HG02840 (cell line): ENCODE data around the gene FKBP1A.

Experiments used
- ATAC-seq: cut with Tn5 transposase; IDR thresholded peaks from one replicate; pipeline ENCODE4 v1.9.1; 2021; ENCODE audit warnings: mild to moderate bottlenecking, moderate library complexity, moderate number of reproducible peaks; ENCODE audit not compliant: unreplicated experiment, low FRiP score

Gene FKBP1A

DNA sequence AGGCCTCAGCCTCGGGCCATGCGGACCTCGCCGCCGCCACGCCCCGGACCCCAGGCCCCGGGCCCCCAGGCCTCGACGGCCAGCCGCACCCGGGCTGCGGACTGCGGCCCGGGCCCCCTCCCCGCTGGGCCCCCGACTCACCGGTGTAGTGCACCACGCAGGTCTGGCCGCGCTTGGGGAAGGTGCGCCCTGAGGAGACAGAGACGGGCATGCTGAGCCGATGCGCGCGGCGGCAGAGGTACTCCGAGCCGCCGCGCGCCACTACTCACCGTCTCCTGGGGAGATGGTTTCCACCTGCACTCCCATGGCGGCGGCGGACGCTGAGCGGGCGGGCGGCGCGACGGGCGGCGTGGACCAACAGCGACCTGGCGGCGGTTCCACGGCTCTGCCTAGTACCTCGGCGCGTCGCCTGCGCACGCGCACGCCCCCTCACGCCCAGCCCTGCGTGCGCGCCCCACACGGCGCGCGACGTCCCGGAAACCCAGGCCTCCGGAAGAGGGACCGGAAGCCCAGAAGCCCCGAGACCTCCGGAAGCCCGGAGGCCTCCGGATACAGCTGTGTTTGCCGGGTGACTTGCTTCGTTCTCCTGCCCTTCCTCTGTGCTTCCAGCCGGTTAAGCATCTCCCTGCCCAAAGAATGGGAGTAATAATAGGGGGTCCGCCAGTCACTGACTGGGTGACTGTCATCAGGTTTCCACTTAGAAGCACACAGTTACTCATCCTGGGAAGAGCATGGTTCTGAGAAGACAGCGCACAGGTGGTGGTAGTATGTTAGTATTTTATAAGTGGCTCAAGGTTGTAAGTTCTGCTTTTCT lies at the start of gene FKBP1A:
FKBP1A (minus strand) TSS at position 362 of the 814 bp plus-strand sequence; CDS start at position 306, 56 bp downstream.
- ATAC-seq = peak; percentile 84

DNA sequence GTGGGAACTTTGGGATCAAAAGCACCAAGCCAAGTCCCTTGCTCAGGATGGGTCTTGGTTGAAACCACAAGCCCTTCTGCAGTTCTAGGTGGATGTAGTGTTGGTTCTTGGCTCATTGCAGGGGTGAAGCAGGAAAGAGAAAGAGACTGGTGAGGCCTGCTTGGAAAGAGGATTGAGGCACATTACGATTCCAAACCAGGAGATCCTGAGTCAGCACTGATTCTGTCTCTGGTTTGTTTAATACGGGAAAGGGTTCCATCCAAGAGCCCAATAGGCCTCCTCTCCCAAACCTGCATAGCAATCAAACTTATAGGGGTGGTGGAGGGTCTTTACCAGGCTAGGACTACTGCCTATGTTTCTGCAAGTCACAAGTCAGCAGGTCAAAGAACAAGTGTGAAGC lies 49.5 kb upstream of the FKBP1A start:
- ATAC-seq = no peak

DNA sequence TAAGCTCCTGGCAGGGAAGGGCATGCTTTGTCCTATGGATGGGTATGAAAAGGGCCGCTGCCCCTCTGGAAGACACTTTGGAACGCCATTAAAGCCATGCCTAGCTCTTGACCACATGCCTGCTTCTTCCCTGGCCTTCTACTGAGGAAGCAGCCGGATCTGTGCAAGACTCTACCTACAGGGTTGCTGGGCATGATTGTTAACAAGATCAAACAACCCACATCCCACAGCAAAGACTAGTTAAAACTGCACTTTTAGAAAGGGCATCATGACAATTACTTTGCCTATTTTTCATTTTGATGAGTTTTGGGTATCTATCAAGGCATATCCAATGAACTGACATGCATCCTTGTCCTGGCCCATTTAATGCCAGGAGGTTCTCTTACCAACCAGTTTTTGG lies 48.3 kb upstream of the FKBP1A start:
- no peak for ATAC-seq

DNA sequence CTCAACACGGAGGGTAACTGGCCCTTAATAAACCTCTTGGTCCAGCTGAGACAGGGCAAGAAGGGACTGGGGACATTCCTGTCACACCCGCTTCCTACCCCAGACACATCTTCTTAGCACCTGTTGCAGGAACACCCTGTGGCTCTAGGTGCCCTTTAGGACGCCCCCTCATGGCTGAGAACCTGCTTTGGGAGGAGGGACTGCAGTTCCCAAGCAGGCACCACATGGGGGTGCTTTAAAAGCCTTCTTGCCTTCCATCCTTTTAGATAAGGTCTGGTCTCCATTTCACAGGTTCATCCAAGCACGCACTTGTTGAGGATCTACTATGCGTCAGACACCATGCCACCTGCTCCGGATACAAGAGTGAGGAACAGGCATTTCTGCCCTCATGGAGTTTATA lies 47.2 kb upstream of the FKBP1A start:
- no peak for ATAC-seq

DNA sequence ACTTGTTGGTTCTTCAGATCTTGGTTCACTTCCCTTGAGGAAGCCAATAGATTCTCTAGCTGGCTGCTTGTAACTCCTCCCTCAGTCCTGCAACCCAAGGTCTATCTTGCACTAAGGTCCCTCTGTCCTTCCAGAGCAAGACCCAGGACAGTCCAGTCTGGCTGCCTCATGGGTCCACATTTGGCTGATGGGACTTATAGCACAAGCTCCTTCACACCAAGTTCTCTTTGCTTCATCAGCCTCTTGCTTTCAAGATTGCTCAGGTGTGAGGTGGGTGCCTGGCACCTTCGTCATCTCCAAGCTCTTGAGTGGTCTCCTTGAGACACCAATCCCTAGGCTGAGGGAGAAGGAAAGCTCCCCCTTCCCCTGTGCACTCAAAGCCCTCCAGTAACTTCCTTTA lies 45.5 kb upstream of the FKBP1A start:
- no peak for ATAC-seq

DNA sequence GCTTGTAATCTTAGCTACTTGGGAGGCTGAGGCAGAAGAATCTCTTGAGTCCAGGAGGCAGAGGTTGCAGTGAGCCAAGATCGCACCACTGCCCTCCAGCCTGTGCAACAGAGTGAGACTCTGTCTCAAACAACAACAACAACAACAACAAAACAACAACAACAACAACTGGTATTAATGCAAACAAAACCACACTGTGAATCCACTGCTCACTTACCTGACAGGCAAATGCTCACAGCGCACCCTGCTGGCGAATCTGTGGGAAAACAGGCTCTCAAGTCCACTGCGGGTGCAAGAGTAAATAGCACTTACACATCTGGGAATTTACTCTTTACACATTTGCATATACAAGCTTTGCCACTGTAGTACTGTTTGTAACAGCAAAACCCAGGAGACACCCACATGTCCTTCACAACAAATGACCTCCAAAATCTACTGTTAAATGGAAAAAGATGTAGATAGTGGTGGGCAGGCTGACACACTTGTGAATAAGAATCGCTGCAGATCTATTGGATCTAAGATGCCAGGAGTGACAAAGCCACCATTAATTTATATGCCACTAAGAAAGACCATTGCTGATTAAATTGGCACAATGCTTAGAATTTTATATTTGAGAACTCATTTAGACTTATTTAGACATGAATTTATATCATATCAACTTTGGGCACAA lies 44.5 kb upstream of the FKBP1A start:
- no peak for ATAC-seq

DNA sequence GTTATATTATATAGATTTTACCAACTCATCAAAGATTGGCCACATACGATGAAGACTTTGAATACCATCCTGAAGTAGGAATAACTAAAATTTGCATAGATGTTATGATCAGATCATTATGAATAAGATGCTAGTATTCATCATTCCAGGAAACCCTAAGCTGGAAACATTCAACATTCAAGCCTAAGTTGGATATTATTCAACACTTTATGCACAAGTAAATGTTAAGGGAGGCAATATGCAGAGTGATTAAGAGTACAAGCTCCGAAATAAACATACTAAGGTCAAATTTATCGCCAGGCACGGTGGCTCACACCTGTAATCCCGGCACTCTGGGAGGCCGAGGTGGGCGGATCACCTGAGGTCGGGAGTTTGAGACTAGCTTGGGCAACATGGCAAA lies 43.4 kb upstream of the FKBP1A start:
- no peak for ATAC-seq

DNA sequence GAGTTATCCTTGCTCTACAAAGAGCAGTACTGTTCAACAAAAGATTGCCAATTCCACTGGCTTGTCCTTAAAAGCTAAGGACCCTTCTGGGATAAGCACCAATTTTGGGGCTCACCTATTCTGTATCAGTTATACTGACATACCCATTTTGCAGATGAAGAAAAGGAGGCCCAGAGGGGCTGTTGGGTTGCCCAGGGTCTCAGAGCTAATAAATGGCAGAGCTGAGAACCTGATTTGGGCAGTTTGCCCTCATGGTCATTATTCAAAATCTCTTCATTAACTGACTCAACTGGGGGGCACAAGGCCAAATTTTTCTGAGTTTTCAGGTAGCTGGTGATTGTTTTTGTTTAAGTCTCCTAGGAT lies 42.5 kb upstream of the FKBP1A start:
- no peak for ATAC-seq

DNA sequence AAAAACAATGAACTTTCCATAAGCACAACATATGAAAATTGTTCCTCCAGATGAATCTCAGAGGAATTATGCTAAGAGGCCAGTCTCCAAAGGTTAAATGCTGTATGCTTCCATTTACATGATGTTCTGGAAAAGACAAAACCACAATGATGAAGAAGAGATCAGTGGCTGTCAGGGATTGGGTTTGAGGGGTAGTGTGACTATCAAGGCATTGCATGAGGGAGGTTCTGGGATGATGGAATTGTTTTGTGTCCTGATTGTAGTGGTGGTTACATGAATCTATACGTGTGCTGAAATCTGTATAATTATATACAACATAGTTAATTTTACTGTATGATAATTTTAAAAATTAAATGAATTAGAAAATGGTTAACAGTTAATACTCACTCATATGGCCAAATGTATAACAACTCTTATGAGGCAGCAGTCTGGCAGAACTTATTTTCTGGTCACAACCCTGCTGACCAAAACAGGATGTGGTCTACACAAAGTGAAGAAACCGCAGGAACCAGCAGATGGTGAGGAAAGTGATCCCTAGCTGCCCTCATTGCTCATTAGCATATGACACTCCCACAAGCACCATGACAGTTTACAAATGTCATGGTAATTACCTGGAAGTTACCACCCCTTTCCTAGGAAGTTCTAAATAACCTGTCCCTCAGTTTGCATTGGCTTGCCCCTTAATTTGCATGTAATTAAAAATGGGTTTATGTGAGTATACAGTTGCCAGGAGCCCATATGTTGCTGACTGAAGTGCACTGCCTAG lies 41.9 kb upstream of the FKBP1A start:
- peak; percentile 75 for ATAC-seq

DNA sequence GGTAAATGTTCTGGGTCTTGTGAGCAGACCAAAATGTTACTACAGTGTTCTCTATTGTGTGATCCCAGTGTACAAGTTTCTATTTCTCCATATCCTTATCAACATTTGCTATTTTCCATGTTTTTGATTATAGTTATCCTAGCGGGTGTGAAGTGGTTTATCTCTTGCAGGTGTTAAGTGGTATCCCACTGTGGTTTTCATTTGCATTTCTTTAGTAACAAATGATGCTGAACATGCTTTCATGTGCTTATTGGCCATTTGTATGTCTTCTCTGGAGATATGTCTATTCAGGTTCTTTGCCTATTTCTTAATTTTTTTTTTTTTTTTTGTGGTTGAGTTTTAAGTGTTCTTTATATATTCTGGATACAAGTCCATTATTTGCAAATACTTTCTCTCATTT lies 38.3 kb upstream of the FKBP1A start:
- no peak for ATAC-seq

DNA sequence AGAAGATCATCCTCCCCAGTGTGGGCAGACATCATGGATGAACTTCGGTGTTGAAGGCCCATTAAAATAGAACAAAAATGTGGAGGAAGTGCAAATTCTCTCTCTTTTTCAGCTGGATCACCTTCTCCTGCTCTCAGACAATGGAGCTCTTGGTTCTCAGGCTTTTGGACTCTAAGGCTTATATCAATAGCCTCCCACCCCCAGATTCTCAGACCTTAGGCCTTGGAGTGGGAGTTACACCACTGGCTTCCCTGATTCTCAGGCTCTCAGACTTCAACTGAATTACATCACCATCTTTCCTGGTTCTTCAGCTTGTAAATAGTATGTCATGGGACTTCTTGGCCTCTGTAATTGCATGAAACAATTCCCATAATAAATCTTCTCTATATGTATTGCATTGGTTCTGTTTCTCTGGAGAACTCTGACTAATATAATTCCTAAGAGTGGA lies 37.2 kb upstream of the FKBP1A start:
- ATAC-seq = no peak

DNA sequence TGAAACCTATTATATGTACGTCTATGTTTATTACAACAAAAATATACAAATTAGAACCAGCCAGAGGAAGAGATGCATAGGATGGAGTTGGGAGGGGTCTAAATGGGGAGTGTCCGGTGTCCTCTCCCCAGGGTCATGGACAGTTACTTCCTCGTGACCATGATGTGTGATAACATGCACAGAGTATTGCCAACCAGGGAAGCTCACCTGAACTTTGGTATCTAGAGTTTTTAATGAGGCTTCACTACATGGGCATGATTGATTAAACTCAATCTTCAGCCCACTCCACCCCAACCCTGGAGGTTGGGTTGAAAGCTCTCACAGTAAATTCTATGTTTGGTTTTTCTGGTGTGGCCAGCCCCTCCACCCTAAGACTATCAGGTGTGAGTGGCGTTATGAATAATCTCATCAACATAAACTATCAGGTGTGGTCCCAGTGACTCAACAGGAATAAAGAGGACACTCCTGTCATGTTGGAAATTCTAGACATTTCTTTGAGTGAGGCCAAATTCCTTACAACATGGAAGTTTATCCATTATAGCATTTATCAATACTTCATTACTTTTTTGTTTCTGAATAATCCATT lies 36.4 kb upstream of the FKBP1A start:
- ATAC-seq = no peak

DNA sequence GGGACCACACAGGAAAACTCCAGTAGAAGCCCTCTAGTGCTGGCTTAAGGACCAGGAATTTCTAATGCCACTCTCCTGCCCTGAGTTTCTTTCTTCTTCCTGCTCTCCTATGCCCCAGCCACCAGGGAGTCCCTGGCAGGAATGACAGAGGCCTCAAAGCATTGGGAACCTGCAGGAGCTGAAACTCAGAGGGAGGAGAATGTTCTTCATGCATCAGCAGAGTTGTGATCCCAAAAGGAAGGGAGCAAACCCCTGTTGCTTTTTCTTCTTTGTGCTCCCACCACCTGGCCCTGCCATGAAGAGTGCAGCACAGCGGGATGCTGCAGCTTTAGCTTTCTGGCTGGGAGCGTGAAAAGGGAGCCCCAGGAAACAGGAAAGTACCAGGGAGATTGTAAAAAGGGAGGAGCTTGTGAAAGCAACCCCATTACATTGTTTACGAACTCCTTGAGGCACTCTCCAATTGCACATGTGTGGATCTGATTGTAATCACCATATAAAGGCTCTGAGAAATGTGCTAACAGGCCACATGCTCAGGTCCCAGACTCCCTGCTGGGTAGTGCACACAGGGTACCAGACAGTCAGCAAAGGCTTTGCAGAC lies 34.7 kb upstream of the FKBP1A start:
- no peak for ATAC-seq

DNA sequence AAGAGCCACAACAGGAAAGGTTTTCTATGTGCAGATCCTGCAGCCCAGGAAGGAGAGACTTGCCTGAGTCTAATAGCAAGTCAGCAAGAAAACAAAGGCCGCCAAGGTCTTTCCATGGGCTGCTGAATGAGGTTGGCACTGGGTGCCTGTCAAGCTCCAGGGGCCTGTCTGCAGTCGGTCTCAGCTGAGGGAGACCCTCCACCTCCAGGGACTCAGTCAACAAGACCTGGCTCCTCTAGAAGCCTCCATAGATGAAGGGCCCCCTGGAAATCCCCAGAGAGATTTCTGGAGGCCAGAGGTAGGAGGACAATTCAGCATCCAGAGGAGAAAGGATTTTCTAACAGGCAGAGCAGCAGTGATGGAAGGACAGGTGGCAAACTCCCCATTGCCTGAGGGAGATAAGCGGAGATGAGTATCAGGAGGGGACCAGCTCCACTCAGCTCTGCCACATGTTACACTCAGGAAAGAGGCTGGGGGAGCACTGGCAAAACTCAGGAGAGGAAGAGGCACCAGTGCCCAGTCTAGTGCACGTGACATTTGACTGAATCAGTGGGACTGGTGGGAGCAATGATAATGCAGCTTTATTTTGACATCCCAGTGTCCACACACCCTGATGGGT lies 33.5 kb upstream of the FKBP1A start:
- ATAC-seq = no peak

DNA sequence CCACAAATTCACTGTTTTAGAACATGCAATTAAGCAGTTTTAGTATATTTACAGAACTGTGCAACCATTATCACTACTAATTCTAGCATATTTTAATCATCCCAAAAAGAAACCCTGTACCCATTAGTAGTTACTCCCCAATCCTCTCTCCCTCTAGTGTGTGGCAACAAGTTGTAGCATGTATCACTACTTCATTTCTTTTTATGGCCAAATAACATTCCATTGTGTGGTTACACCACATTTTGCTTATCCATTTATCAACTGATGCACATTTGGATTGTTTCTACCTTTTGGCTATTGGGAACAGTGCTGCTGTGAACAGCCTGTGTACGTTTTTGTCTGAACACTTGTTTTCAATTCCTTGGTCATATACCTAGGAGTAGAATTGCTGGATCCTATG lies 31.5 kb upstream of the FKBP1A start:
- no peak for ATAC-seq

DNA sequence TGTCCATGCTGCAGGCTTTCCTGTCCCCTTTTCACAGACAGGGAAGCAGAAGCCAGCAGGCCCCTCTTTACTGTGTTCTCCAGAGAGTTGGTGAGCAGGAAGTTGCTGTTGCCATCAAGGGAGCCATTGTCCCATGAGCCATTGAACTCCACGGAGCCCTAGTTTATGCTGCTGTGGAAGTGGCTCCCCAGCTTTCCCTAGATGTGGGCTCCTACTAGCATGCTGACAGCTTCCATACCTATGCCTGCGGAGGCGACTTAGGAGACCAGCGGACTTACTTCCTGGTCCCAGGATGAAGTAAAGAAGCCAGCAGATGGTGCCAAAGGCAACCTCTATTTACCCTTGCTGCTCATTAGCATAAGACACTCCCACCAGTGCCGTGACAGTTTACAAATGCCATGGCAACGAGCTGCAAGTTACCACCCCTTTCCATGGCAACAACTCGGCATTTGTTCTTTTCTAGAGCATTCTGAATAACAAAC lies 30.8 kb upstream of the FKBP1A start:
- ATAC-seq = no peak

DNA sequence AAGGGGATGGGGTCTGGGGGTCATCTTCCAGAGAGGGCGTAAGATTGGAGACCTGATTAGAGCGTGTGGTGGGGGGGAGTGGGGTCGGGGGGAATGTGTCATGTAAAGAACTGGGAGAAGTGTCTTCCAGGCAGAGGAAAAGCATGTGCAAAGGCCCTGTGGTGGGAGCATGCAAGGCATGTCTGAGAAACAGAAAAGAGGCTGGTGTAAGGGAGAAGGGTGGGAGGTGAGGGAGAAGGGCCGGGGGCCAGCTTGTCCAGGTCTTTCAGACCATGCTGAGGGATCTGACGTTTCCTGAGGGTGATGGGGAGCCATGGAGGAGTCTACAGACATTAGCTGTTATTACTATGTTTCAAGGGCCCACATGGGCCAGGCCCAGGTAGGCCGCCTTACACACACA lies 30.4 kb upstream of the FKBP1A start:
- ATAC-seq = no peak

DNA sequence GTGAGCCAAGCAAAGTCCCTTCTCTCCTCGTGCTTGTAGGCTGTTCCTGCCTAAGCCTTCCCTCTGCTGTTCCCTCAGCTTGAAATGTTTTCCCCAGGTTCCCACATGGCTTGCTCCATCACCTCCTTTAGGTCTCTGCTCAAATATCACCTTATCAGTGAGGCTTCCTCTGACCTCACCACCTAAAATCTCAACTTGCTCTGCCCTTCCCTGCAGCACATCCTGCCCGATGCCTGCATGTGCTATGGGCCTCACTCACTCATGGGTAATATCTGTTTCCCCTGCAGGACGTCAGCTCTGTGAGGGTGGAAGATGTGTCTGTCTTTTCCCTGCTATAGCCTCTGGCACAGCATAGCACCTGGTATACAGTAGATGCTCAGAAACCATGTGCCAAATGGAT lies 29.9 kb upstream of the FKBP1A start:
- ATAC-seq = no peak

DNA sequence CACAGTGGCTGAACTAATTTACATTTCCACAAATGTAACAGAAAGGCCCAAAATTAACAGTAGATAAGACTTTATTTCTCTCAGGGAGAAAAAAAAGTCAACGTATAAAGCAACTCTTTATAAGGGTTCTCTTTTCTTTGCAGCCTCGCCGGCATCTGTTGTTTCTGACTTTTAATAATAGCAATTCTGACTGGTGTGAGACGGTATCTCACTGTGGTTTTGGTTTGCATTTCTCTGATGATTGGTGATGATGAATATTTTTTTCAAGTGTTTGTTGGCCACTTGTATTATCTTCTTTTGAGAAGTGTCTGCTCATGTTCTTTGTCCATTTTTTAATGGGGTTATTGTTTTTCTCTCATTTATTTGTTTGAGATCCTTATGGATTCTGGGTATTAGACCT lies 27.2 kb upstream of the FKBP1A start:
- no peak for ATAC-seq

DNA sequence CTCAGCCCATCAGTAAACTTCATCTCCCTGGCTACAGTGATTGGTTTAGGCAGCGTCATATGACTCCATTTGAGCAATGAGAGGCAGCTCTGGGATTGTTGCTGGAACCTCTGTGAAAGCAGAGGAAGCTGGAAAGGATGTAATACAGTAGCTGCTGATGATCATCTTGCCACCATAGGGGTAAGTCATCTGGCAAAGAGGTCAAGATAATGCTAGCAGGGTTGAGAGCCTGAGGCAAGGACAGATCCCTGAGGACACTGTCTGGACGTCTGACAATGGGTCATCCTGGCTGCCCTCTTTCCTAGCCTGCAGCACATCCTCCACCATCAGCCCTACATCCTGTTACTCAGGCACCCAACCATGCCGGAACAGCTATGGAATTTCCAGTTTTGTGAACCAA lies 25.5 kb upstream of the FKBP1A start:
- ATAC-seq = no peak
